Neutrophil (primary cell): ENCODE data around the gene ATP6V1F.

Experiments
- H3K27ac ChIP-seq: fragments of 200-600 bp; sonication (generic); 2 replicates; pipeline ENCODE4 v1.5.1; 2016; ENCODE audit warnings: mild to moderate bottlenecking, moderate library complexity
- H3K27me3 ChIP-seq: fragments of 200-600 bp; sonication (generic); 2 replicates; pipeline ENCODE4 v1.6.0; 2016; ENCODE audit warnings: mild to moderate bottlenecking
- H3K36me3 ChIP-seq: fragments of 200-600 bp; sonication (generic); 2 replicates; pipeline ENCODE4 v1.5.1; 2017
- H3K4me1 ChIP-seq, 2 experiments: fragments of 200-600 bp in 1 of 2; sonication (generic) in 1 of 2; 1 replicate in 1 of 2; 2 replicates in 1 of 2; pipeline versions ENCODE4 v1.5.1 to v1.6.1; 2013 to 2016; ENCODE audit warnings: low read depth in 1 of 2, low read length in 1 of 2, mild to moderate bottlenecking in 1 of 2, moderate library complexity in 1 of 2; ENCODE audit not compliant: control insufficient read depth in 1 of 2, insufficient read depth in 1 of 2
- H3K4me3 ChIP-seq, 2 experiments: fragments of 200-600 bp in 1 of 2; sonication (generic) in 1 of 2; 1 replicate in 1 of 2; 2 replicates in 1 of 2; pipeline ENCODE4 v1.5.1; 2013 to 2016; ENCODE audit warnings: low read depth in 1 of 2, low read length in 1 of 2, mild to moderate bottlenecking in 1 of 2, moderate library complexity in 1 of 2
- H3K9me3 ChIP-seq: fragments of 200-600 bp; sonication (generic); 2 replicates; pipeline ENCODE4 v1.5.1; 2016
- CTCF ChIP-seq: fragments of 200-600 bp; sonication (generic); IDR thresholded peaks from 2 replicates; pipeline ENCODE4 v1.5.1; 2016; ENCODE audit warnings: antibody characterized with exemption

The ATP6V1F gene

GRCh38 chr7:128876127-128876526 is 13.5 kb downstream of the ATP6V1F start:
- no peak for TF ChIP-seq CTCF
- Histone ChIP-seq H3K4me1 (no peaks in the 10 kb centered on the region), H3K9me3 (no peaks in the 10 kb centered on the region), H3K27ac (no peak overlapping the region), H3K27me3 (peaks cover 18% of the 10 kb centered on the region), H3K36me3 (no peaks in the 10 kb centered on the region), H3K4me3 (no peak overlapping the region)

GRCh38 chr7:128876586-128876977 is 13.9 kb downstream of the ATP6V1F start:
- no peak overlapping the region for H3K4me3 ChIP-seq
- H3K36me3 ChIP-seq: no peaks in the 10 kb centered on the region
- TF ChIP-seq CTCF: no peak
- H3K27ac ChIP-seq: no peak overlapping the region
- H3K27me3 ChIP-seq: peaks cover 14% of the 10 kb centered on the region
- no peaks in the 10 kb centered on the region for H3K9me3 ChIP-seq
- no peaks in the 10 kb centered on the region for H3K4me1 ChIP-seq

- Histone ChIP-seq H3K4me3 (no peak overlapping the region), H3K9me3 (no peaks in the 10 kb centered on the region), H3K27ac (no peak overlapping the region), H3K27me3 (peaks cover 8% of the 10 kb centered on the region), H3K36me3 (no peaks in the 10 kb centered on the region), H3K4me1 (no peaks in the 10 kb centered on the region)
- no peak for TF ChIP-seq CTCF
Observed at GRCh38 chr7:128876978-128877755, 14.5 kb downstream of the ATP6V1F start.

- no peak overlapping the region for H3K27ac ChIP-seq
- no peaks in the 10 kb centered on the region for H3K9me3 ChIP-seq
- no peak overlapping the region for H3K4me3 ChIP-seq
- no peak for TF ChIP-seq CTCF
- no peaks in the 10 kb centered on the region for H3K4me1 ChIP-seq
- no peaks in the 10 kb centered on the region for H3K36me3 ChIP-seq
- peaks cover 2% of the 10 kb centered on the region for H3K27me3 ChIP-seq
Observed at GRCh38 chr7:128877756-128878120, 15.1 kb downstream of the ATP6V1F start.

GRCh38 chr7:128878226-128879105 is 15.8 kb downstream of the ATP6V1F start:
- no peak for TF ChIP-seq CTCF
- Histone ChIP-seq H3K4me3 (no peak overlapping the region), H3K9me3 (no peaks in the 10 kb centered on the region), H3K27me3 (no peaks in the 10 kb centered on the region), H3K36me3 (no peaks in the 10 kb centered on the region), H3K4me1 (no peaks in the 10 kb centered on the region), H3K27ac (no peak overlapping the region)
